Measurements from ENCODE around the gene C11orf24. TPM values are rescaled to one million over a fixed set of nuclear protein-coding genes. Genes with fewer than 3 reads are reported as not detected.

The C11orf24 gene
- total and polyA plus RNA-seq, 2 of the 4 experiments (the other 2 are of a cell fraction), result 42.5 to 135 TPM

- TF ChIP-seq MXI1 (IDR thresholded peaks at IDR 0.05; ENCODE audit: borderline replicate concordance, low read depth, low read length) (no peak), MAZ (IDR thresholded peaks at IDR 0.05; ENCODE audit: borderline replicate concordance, low read depth, low read length) (no peak), CHD1 (IDR thresholded peaks at IDR 0.05; ENCODE audit: low read depth, low read length) (no peak)
These were observed 42.7 kb upstream of the C11orf24 start (continued) for GRCh38 chr11:68314203-68315170.
